WTC11 (cell line): ENCODE measurements around the gene GEMIN8. TPM values are rescaled to one million over a fixed set of nuclear protein-coding genes. Genes with fewer than 3 reads are reported as not detected.

Experiments used
- ATAC-seq: fragments of 200-7000 bp; cut with Tn5 transposase; 2 replicates; pipeline ENCODE4 v1.10.0; 2021; ENCODE audit warnings: mild to moderate bottlenecking, moderate library complexity
- CTCF ChIA-PET: fragments of 300-600 bp; sonication (Branson Sonifier 250); formaldehyde crosslinking; loops from one replicate; lab custom pipeline; 2021; ENCODE audit warnings: antibody characterized with exemption; lab: Charles Lee
- POLR2A ChIA-PET: fragments of 350-600 bp; sonication (Branson Sonifier 250); formaldehyde crosslinking; loops from one replicate; lab custom pipeline; 2021; ENCODE audit warnings: antibody characterized with exemption; lab: Charles Lee
- DNase-seq: peaks from one replicate; pipeline ENCODE4 v3.0.0; 2021; ENCODE audit warnings: low spot score
- H3K27ac Mint-ChIP-seq: 2 replicates; pipeline ENCODE4 v1.8.0; 2021; ENCODE audit warnings: mixed read lengths
- H3K27me3 Mint-ChIP-seq: 2 replicates; pipeline ENCODE4 v1.8.0; 2021; ENCODE audit warnings: low read depth, mild to moderate bottlenecking, moderate library complexity, mixed read lengths
- H3K36me3 Mint-ChIP-seq: 2 replicates; pipeline ENCODE4 v1.8.0; 2021; ENCODE audit warnings: mixed read lengths
- H3K4me1 Mint-ChIP-seq: 2 replicates; pipeline ENCODE4 v1.8.0; 2022; ENCODE audit warnings: mixed read lengths
- H3K4me3 Mint-ChIP-seq: 2 replicates; pipeline ENCODE4 v1.8.0; 2021; ENCODE audit warnings: mild to moderate bottlenecking, moderate library complexity, mixed read lengths
- H3K9me3 Mint-ChIP-seq: 2 replicates; pipeline ENCODE4 v1.8.0; 2021; ENCODE audit warnings: mixed read lengths
- CREB1 ChIP-seq: sonication (generic); formaldehyde crosslinking; IDR thresholded peaks from 2 replicates; pipeline ENCODE4 v1.8.0; 2023; ENCODE audit warnings: mild to moderate bottlenecking, missing genetic modification reagents
- EMX1 ChIP-seq: fragments of 250-450 bp; sonication (Bioruptor Pico); IDR thresholded peaks from 2 replicates; pipeline ENCODE4 v1.8.0; 2021; ENCODE audit warnings: mild to moderate bottlenecking
- ESRRA ChIP-seq: sonication (generic); formaldehyde crosslinking; IDR thresholded peaks from 2 replicates; pipeline ENCODE4 v1.8.1; 2022; ENCODE audit warnings: mild to moderate bottlenecking, missing genetic modification reagents, borderline replicate concordance
- ETV6 ChIP-seq: sonication (generic); formaldehyde crosslinking; IDR thresholded peaks from 2 replicates; pipeline ENCODE4 v1.8.1; 2022; ENCODE audit warnings: mild to moderate bottlenecking, missing genetic modification reagents
- KAT7 ChIP-seq: sonication (generic); formaldehyde crosslinking; IDR thresholded peaks from 2 replicates; pipeline ENCODE4 v1.8.1; 2023; ENCODE audit warnings: missing genetic modification reagents, mild to moderate bottlenecking, borderline replicate concordance
- TEAD4 ChIP-seq: sonication (generic); formaldehyde crosslinking; IDR thresholded peaks from 2 replicates; pipeline ENCODE4 v1.8.0; 2022; ENCODE audit warnings: mild to moderate bottlenecking, missing genetic modification reagents
- ZNF317 ChIP-seq: sonication (generic); formaldehyde crosslinking; IDR thresholded peaks from 2 replicates; pipeline ENCODE4 v1.8.1; 2023; ENCODE audit warnings: low read depth, mild to moderate bottlenecking, moderate library complexity, missing genetic modification reagents, borderline replicate concordance
- ZNF416 ChIP-seq: fragments of 250-450 bp; sonication (Bioruptor Pico); IDR thresholded peaks from 2 replicates; pipeline ENCODE4 v1.9.0; 2021; ENCODE audit warnings: mild to moderate bottlenecking, inconsistent platforms
- ZNF425 ChIP-seq: fragments of 250-450 bp; sonication (Bioruptor Pico); conservative IDR thresholded peaks from 2 replicates; pipeline ENCODE4 v1.9.0; 2021; ENCODE audit warnings: mild to moderate bottlenecking
- ZNF671 ChIP-seq: fragments of 250-450 bp; sonication (Bioruptor Pico); IDR thresholded peaks from 2 replicates; pipeline ENCODE4 v1.8.0; 2021; ENCODE audit warnings: mild to moderate bottlenecking
- ZSCAN18 ChIP-seq: fragments of 250-450 bp; sonication (Bioruptor Pico); IDR thresholded peaks from 2 replicates; pipeline ENCODE4 v2.1.2; 2022; ENCODE audit warnings: mild to moderate bottlenecking, moderate library complexity
- total RNA-seq: library from RNA; stranded (reverse); gene quantifications from 3 replicates; pipeline ENCODE4 v1.2.3, GENCODE V29; 2021
- TF ChIP-seq, protein P1 (sequence below): sonication (generic); formaldehyde crosslinking; IDR thresholded peaks from 2 replicates; pipeline ENCODE4 v1.8.0; 2023; ENCODE audit warnings: missing genetic modification reagents, mild to moderate bottlenecking, borderline replicate concordance
- TF ChIP-seq, protein P2 (sequence below): sonication (generic); formaldehyde crosslinking; IDR thresholded peaks from 2 replicates; pipeline ENCODE4 v1.8.1; 2023; ENCODE audit warnings: mild to moderate bottlenecking, missing genetic modification reagents, moderate library complexity
- TF ChIP-seq, protein P3 (sequence below): sonication (generic); formaldehyde crosslinking; IDR thresholded peaks from 2 replicates; pipeline ENCODE4 v1.8.0; 2023; ENCODE audit warnings: missing genetic modification reagents
- TF ChIP-seq, protein P4 (sequence below): sonication (generic); formaldehyde crosslinking; IDR thresholded peaks from 2 replicates; pipeline ENCODE4 v1.8.0; 2023; ENCODE audit warnings: mild to moderate bottlenecking, missing genetic modification reagents
- TF ChIP-seq, protein P5 (sequence below): fragments of 250-450 bp; sonication (Bioruptor Pico); IDR thresholded peaks from 2 replicates; pipeline ENCODE4 v1.9.0; 2021; ENCODE audit warnings: mild to moderate bottlenecking, borderline replicate concordance

Gene GEMIN8
- total RNA-seq, 1 experiment from 2014 or later, result 21.1 TPM

DNA sequence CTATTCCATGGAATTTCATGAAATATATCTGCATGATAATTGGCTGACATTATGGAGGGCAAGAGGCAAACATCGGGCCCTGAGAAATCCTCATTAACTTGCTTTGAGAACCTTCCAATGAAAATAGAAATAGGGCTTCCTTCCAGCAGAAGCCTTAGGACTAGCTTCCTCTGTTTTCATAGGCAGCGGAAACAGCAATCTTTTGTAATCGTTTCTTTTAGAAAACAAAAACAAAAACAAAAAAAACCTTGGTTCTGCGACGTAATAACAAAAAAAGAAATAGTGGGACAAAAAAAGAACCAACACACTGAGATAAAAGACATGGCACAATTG is 62.9 kb downstream of the GEMIN8 start (continued):
- TF ChIP-seq, protein P1, sequence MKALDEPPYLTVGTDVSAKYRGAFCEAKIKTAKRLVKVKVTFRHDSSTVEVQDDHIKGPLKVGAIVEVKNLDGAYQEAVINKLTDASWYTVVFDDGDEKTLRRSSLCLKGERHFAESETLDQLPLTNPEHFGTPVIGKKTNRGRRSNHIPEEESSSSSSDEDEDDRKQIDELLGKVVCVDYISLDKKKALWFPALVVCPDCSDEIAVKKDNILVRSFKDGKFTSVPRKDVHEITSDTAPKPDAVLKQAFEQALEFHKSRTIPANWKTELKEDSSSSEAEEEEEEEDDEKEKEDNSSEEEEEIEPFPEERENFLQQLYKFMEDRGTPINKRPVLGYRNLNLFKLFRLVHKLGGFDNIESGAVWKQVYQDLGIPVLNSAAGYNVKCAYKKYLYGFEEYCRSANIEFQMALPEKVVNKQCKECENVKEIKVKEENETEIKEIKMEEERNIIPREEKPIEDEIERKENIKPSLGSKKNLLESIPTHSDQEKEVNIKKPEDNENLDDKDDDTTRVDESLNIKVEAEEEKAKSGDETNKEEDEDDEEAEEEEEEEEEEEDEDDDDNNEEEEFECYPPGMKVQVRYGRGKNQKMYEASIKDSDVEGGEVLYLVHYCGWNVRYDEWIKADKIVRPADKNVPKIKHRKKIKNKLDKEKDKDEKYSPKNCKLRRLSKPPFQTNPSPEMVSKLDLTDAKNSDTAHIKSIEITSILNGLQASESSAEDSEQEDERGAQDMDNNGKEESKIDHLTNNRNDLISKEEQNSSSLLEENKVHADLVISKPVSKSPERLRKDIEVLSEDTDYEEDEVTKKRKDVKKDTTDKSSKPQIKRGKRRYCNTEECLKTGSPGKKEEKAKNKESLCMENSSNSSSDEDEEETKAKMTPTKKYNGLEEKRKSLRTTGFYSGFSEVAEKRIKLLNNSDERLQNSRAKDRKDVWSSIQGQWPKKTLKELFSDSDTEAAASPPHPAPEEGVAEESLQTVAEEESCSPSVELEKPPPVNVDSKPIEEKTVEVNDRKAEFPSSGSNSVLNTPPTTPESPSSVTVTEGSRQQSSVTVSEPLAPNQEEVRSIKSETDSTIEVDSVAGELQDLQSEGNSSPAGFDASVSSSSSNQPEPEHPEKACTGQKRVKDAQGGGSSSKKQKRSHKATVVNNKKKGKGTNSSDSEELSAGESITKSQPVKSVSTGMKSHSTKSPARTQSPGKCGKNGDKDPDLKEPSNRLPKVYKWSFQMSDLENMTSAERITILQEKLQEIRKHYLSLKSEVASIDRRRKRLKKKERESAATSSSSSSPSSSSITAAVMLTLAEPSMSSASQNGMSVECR (CRISPR knock-in tag), result no peak
- TF ChIP-seq ZNF317, result no peak

DNA sequence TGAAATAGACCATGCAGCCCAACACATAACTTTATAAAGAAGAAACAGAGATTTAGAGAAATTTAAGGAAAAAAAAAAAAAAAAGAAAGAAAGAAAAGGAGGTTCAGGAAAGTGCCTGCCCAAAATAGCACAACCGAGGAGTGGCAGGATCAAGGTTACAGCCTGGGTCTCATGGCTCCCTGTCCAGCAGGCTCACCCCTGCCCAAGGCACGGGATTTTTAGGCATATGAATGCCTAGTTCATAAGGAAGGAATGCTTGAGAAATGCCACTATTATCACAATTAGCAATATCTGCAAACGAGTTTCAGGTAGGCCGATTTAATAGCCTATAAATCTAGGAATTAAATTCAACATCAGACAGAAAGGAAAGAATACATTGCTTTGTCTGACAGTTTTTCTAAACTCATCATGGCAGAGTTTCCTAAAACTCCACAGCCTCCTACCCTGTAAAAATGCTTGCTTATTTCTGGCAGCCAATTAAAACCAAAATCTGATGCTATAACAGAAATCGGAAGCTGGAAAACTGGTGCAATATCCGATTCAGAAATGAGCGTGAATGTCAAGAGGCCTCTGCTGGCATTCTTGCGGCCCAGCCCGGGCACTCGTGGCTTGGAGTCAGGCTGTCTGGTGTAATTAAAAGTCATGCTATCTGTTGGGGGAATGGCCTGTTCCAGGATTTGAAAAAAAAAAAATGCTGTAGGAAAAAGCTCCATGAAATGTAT is 63.5 kb downstream of the GEMIN8 start:
- H3K27ac Mint-ChIP-seq, result no peak overlapping the region; the same call in 1 of the 2 replicates
- peaks cover 9% of the 10 kb centered on the region for H3K4me1 Mint-ChIP-seq
- CTCF ChIA-PET, result no interaction called here
- DNase-seq, result no peak
- no peaks in the 10 kb centered on the region for H3K36me3 Mint-ChIP-seq
- no peak for ATAC-seq
- no peaks in the 10 kb centered on the region for H3K9me3 Mint-ChIP-seq
- POLR2A ChIA-PET, result no interaction called here
- no peak for TF ChIP-seq ZNF416 (CRISPR knock-in tag)
- TF ChIP-seq ZNF425, result no peak
- no peak for TF ChIP-seq ZNF671
- TF ChIP-seq, protein P2, sequence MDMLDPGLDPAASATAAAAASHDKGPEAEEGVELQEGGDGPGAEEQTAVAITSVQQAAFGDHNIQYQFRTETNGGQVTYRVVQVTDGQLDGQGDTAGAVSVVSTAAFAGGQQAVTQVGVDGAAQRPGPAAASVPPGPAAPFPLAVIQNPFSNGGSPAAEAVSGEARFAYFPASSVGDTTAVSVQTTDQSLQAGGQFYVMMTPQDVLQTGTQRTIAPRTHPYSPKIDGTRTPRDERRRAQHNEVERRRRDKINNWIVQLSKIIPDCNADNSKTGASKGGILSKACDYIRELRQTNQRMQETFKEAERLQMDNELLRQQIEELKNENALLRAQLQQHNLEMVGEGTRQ (CRISPR knock-in tag), result no peak
- TF ChIP-seq ESRRA (CRISPR knock-in tag), result no peak
- H3K4me3 Mint-ChIP-seq, result no peak overlapping the region
- no peaks in the 10 kb centered on the region; the same call in 1 of the 2 replicates for H3K27me3 Mint-ChIP-seq

- Mint-ChIP-seq H3K36me3 (no peaks in the 10 kb centered on the region), H3K4me1 (peaks cover 9% of the 10 kb centered on the region), H3K27ac (no peak overlapping the region), H3K9me3 (no peaks in the 10 kb centered on the region), H3K4me3 (no peak overlapping the region), H3K27me3 (no peaks in the 10 kb centered on the region; the same call in 1 of the 2 replicates)
- POLR2A ChIA-PET, result no interaction called here
- TF ChIP-seq, protein P3, sequence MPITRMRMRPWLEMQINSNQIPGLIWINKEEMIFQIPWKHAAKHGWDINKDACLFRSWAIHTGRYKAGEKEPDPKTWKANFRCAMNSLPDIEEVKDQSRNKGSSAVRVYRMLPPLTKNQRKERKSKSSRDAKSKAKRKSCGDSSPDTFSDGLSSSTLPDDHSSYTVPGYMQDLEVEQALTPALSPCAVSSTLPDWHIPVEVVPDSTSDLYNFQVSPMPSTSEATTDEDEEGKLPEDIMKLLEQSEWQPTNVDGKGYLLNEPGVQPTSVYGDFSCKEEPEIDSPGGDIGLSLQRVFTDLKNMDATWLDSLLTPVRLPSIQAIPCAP (CRISPR knock-in tag), result no peak
- TF ChIP-seq, protein P4, sequence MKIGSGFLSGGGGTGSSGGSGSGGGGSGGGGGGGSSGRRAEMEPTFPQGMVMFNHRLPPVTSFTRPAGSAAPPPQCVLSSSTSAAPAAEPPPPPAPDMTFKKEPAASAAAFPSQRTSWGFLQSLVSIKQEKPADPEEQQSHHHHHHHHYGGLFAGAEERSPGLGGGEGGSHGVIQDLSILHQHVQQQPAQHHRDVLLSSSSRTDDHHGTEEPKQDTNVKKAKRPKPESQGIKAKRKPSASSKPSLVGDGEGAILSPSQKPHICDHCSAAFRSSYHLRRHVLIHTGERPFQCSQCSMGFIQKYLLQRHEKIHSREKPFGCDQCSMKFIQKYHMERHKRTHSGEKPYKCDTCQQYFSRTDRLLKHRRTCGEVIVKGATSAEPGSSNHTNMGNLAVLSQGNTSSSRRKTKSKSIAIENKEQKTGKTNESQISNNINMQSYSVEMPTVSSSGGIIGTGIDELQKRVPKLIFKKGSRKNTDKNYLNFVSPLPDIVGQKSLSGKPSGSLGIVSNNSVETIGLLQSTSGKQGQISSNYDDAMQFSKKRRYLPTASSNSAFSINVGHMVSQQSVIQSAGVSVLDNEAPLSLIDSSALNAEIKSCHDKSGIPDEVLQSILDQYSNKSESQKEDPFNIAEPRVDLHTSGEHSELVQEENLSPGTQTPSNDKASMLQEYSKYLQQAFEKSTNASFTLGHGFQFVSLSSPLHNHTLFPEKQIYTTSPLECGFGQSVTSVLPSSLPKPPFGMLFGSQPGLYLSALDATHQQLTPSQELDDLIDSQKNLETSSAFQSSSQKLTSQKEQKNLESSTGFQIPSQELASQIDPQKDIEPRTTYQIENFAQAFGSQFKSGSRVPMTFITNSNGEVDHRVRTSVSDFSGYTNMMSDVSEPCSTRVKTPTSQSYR (CRISPR knock-in tag), result no peak
- TF ChIP-seq ZSCAN18 (CRISPR knock-in tag) (no peak), CREB1 (no peak), KAT7 (CRISPR knock-in tag) (no peak), EMX1 (CRISPR knock-in tag) (no peak), TEAD4 (no peak), ETV6 (CRISPR knock-in tag) (no peak)
- TF ChIP-seq, protein P5, sequence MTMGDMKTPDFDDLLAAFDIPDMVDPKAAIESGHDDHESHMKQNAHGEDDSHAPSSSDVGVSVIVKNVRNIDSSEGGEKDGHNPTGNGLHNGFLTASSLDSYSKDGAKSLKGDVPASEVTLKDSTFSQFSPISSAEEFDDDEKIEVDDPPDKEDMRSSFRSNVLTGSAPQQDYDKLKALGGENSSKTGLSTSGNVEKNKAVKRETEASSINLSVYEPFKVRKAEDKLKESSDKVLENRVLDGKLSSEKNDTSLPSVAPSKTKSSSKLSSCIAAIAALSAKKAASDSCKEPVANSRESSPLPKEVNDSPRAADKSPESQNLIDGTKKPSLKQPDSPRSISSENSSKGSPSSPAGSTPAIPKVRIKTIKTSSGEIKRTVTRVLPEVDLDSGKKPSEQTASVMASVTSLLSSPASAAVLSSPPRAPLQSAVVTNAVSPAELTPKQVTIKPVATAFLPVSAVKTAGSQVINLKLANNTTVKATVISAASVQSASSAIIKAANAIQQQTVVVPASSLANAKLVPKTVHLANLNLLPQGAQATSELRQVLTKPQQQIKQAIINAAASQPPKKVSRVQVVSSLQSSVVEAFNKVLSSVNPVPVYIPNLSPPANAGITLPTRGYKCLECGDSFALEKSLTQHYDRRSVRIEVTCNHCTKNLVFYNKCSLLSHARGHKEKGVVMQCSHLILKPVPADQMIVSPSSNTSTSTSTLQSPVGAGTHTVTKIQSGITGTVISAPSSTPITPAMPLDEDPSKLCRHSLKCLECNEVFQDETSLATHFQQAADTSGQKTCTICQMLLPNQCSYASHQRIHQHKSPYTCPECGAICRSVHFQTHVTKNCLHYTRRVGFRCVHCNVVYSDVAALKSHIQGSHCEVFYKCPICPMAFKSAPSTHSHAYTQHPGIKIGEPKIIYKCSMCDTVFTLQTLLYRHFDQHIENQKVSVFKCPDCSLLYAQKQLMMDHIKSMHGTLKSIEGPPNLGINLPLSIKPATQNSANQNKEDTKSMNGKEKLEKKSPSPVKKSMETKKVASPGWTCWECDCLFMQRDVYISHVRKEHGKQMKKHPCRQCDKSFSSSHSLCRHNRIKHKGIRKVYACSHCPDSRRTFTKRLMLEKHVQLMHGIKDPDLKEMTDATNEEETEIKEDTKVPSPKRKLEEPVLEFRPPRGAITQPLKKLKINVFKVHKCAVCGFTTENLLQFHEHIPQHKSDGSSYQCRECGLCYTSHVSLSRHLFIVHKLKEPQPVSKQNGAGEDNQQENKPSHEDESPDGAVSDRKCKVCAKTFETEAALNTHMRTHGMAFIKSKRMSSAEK (CRISPR knock-in tag), result no peak
- CTCF ChIA-PET, result no interaction called here
- DNase-seq, result peak; percentile 10
- ATAC-seq, result peak; percentile 78
Observed at GRCh38 chrX:13965531-13965930, 64.2 kb downstream of the GEMIN8 start.
